Stimulated activated CD8-positive, alpha-beta memory T cell treated with anti-CD3 and anti-CD28 coated beads, Interleukin-7, amount 100 ng/mL, for 48 hours (primary cell): Measurements from ENCODE around the gene VAV3.
"Not testable (repeated sequence)": the region's sequence is repeated elsewhere in the genome, so short reads cannot be mapped to it uniquely, and the experiment has no call there.

Experiments
- DNase-seq, 2 donors: peaks; one replicate each; pipeline ENCODE4 v3.0.0-alpha.2; 2020; ENCODE audit warnings: low read depth in 1 of 2; ENCODE audit errors: extremely low read depth in 1 of 2

The VAV3 gene

DNA sequence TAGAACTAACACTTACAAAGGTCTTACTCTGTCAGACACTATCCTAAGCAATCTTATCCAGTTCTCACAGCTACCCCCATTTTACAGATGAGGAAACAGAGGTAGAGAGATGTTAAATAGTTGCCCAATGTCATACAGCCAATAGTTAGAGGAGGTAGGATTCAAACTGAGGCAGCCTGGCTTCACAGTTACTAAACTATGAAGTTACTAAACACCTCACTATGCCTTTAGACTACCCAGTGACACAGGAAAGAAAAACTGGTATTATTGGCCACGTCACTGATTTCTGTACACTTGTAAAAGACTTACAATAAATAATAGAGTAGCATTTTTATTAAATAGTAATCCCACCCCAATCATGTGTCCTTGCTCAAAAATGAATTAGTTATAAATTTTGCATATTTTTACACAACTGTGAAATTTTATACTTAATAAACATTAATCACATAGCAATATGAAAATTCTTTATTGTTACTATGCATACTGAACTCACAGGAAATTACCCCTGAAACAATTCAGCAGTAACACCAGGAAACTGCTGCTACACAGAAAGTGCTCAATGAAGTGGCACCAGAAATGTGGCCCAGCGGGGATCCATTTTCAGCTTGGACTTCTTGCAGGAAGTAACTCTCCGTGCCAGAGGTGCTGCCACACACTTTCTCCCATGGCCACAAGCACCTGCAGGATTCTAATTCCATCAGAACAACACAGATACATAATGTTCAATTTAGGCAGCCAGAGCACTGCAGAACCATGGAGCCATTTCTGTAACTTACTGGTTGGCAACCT lies 69.4 kb downstream of the VAV3 start:
- no peak for DNase-seq

DNA sequence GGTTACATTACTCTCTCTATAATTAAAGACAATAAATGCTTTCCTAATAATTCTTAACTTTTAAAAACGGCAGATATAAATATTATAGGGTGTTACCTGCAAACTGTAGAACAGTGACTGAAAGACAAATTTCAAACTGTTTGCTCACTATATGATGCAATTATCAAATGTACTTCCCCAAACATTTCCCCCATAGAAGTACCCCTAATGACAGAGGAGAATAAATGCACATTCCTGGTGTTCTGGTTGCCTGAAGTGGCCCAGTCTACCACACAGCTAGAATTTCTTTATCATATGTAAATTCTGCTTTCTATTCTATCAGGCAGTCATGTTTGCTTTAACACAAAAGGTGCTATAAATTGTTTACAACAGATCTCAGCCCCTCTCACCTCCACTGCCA lies 70.4 kb downstream of the VAV3 start:
- no peak for DNase-seq

DNA sequence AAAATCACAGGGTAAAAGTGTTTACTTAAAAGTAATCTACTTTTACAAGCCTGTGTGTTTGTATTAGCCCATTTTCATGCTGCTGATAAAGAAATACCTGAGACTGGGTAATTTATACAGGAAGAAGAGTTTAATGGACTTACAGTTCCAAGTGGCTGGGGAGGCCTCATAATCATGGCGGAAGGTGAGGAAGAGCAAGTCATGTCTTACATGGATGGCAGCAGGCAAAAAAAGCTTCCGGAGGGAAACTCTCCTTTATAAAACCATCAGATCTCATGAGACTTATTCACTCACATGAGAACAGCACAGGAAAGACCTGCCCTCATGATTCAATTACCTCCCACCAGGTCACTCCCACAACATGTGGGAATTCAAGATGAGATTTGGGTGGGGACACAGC lies 71.6 kb downstream of the VAV3 start:
- DNase-seq, result not testable (repeated sequence)

DNA sequence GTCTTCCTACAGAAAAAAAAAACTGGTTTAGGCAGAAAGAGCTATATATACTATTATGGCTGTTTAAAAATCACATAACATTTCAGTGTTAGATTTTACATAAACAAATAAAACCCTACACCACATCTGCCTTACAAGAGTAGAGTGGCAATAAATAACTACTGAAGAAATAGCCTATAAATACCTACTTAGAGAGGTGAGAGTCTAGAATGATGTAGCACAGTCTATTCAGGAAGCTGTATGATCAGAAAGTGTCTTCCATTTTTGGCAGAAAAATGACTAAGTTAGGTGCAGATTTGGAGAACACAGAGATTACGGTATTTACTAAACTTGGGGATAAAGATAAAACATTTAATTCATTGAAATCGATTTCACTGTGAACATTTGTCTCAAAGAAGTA lies 75.5 kb downstream of the VAV3 start:
- no peak for DNase-seq

DNA sequence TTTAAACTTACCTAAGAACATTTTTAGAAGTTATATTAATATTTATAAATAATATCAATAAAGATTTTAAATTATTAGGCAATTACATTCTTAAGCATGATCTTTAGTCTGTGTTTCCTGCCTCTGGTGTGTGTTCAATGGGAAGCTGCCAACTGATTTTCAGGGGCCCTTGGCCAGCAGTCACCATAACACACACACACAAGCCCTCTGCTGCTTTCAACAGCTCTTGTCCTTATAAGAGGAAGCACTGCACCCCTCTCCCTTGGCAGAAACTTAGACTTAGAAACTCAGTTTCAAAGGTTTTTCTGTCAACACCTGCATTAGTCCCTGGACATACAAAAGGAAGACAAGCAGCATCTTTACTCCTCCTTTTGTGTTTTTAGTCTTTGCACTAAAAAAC lies 81.4 kb downstream of the VAV3 start:
- DNase-seq, result no peak

DNA sequence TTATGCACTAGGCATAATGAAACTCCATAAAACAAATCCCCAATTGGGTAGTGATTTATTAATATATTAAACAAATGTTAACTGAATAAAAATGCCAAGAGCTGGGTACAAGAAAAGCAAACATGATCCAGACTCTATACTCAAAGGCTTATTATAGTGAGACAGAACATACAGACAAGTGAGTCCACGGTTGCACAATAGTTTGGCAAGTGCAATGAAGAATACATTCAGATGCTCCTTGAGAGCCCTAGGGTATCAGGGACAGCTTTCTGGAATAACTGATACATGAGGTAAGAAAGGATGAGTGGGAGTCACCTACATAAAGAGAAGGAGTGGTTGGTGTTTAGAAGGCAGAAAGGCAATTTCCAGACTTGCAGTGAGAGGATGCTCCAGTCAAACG lies 85.1 kb downstream of the VAV3 start:
- DNase-seq, result no peak

DNA sequence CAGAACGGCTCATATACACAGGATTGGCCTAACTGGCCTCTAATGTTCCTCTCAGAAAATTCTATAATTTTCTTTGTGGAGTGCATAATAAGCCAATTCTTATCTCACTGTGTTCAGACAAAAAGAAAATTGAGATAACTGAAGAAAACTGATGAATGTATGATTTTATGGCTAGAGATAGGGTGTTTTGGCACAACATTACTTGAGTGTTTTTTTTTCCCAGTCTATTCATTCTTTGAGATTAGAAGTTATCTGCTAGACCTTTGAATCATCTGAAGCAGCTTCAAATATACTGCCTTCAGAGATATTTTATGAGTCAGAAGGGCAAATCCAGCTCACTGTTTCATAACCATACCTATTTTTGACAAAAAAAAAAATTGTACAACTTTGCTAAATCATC lies 85.6 kb downstream of the VAV3 start:
- no peak for DNase-seq

DNA sequence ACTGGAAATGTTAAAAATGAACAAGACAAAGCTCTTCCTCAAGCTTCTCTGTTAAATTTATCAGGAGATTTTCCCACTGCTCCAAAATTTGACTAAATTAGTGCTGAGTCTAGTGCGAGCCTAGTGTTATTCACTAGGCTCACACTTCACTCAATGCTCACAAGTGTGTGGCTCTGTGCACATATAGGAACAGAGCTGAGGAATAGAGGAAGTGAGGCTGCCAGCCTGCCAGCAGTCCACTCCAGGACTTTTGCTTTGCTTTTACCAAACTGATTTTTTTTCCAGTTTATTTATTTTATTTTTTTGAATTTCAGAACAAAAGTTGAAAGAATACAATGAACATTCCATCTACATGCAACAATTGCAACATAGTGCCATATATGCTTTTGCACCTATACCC lies 87.2 kb downstream of the VAV3 start:
- DNase-seq, result no peak

DNA sequence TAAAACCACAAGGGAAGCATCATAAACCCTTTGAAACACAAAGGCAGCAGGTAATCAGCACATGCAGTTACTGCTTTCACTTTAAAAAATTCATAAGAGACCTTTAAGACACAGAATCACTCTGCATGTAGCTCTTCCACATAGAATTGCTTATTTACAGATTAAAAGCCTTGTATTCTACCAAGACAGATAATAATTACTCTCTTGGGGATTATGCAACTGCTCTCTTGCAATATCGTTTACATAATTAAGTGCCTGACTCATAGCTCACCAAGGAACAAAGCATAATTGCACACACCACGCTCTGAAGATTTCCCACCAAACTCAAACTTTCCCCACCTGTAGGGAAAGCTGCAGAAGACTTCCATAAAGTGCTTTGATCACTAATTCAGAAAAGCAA lies 87.9 kb downstream of the VAV3 start:
- no peak for DNase-seq

DNA sequence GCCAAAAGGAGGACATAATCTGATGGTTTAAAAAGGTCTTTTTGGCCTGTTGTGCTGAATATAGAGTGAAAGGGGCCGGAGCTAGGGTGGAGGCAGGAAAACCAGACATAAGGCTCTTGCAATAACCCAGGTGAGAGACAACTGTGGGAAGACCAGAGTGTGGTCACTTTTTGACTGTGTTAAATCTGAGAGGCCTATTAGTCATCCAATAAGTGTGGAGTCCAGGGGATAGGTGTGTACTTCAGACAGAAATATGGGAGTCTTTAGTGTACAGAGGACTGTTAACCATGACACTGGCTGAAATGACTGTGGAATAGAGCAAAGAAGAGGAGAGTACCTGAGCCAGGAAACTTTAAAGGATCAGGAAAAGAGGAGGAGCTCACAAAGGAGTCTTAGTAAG lies 89.3 kb downstream of the VAV3 start:
- DNase-seq, result no peak

DNA sequence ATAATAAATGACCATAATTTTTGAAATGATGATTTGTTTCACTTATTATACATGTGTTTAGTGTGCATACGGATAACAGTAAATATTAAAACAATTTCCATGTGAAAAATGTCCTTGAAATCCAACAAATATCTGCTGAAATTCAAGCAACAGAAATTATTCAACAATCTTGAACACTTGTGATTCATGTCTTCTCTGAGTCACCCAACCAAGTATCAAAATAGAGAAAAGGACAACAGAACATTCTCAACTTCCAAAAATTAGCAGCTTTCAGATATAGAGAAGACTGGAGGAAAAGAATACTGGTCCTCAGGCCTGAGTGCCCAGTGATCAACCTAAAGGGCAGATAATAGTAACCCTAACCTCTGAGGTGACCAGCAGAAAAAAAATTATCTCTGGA lies 90.8 kb downstream of the VAV3 start:
- no peak for DNase-seq

DNA sequence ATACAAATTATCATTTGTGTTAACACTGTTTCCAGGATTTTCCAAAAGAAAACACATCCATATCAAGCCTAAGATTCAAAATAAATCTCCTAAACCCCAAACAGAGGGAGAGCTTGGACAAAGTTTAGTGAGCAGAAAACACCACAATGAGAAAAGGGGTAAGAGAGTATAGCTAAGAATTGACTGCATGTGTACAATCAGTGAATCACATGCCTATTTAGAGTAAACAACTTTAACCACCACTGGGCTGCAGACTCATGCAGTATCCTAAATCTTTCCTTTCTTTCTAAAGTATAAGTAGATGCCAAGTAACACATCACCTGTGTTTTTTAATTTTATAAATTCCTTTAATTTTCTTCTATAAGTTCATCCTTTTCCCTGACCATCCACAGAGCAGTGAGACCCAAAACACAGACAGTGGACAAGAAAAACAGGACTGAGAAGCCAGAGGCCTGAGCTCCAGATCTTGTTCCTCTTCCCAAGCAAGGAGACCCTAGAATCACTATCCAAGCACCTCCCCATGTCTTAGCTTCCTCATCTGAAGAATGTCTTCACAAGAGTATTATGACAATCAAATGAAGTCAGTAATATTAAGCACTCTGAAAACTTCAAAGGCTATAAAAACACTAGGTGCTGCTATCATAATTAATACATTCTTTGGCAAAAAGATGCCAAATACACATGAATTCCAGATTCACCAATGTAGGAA lies 93.1 kb downstream of the VAV3 start:
- DNase-seq, result no peak

DNA sequence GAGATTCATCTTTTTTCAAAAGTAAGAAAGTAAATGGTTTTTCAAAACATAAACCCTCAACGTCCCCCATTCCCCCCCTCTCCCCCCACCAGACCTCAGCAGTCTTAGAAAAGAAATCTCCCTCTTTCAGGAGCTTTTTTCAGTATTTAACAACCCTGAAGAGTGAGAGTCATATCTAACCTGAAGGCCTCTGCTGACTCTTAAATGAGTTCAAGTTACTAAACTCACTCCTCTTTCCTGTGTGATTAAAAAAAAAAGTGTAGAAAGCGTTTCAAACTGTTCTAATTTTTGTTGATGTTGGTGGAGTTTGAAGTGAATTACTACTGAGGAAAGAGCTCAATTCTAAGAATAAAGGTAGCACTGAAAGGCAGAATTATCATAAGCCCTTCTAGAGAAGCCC lies 93.7 kb downstream of the VAV3 start:
- DNase-seq, result no peak

DNA sequence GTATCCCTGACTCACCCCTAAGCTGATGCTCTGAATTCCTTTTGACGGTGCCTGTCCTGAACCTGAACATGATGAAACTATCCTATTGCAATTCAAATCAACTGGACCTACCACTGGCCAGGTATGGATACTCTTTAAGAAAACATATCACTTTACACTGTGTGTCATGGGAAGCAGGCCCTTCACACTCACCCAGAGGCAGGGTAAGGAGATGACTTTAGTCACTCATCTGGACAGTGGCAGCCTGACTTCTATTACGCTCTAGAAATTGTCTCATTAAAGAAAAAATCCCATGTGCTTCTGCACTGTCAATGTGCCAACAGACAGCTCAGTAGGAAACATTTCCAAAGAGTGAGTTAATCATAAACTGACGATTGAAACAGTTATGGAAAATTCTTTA lies 94.3 kb downstream of the VAV3 start:
- DNase-seq, result no peak

DNA sequence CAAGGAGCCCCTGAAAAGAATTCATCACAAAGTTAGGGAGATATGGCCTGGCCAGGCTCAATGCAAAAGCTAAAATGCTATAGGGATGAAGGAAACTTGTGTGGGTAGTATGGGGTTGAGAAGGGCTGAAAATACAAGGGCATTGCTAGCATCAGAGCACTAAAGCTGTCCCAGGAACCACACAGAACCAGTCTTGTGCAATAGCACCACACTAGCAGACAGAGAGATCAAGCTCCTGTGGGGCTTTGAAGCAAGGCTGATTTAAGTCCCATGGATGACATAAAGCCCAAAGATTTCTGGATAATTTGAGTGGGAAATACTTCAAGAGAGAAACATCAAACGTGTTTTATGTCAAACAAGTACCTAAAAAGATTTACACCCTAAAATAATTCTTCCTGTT lies 97.1 kb downstream of the VAV3 start:
- no peak for DNase-seq

DNA sequence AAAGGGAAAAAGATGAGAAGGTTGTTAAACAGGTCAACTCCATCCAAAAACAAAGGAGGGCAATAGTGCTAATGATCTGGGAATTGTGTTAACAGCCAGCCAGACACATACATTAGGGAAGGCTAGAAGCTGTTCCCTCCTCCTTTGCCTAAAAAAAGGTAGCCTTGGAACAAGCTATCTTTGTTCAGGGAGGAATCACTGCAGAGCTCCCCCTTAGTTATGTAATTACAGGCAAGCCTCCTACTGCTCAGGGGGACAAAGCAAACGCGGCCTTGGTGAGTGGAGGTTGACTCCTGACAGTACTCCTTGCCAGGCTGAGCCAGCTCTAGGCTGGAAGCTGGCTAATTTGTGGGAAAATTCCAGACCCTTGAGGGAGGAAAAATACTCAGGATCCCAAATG lies 97.6 kb downstream of the VAV3 start:
- no peak for DNase-seq

DNA sequence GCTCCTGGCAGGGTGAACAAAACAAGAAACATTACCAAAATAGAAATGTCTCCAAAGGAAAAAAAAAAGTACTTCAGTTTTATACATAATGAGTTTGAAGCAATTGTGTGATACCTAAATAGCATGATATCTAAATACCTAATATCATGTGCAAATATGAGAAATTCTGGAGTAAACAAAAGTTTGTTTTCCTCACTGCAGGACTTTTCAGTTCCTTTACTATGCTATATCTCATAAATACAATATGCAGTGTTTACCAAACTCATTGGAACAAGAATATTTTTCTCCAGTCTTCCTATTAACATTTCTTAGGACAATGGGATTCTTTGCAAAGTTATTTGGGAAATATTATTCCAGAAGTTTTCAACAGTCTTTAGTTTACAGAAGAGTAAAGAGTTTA lies 98.1 kb downstream of the VAV3 start:
- no peak for DNase-seq

DNA sequence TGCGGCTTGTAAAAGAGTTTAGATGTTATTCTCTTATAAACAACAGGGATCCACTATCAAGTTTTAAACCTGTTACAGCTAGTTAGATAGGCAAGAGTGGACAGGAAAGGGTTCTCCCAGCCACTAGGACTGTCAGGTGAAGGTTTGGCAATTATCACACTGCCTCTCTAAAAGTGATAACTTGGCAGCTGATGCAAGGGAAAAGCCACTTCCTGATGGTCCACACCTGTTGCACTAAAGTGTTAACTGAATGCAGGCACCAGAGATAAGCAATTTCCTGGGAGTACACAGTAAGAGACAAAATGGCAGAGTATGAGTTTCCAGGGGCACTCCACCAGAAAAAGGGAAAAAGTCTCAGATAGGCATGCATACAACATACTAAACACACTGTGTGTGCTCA lies 99.4 kb downstream of the VAV3 start:
- DNase-seq, result no peak

DNA sequence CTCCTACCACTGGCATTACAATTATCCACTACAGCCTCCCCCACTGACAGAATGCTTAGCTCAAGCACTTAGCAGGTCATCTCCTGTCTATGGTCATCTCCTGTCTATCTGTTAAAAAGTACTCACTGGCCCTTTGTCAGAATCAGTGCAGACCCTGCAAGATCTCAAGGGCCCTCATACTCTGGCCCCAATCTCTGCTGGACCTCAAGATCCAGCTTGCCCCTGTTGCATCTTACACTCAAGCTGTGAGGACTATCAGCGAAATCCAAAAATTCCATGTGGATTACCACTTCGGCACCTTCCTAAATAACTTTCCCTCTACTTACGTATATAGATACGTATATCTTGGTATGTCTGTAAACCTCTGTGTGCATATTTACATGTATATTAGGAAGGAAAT lies 101.6 kb downstream of the VAV3 start:
- DNase-seq, result no peak

DNA sequence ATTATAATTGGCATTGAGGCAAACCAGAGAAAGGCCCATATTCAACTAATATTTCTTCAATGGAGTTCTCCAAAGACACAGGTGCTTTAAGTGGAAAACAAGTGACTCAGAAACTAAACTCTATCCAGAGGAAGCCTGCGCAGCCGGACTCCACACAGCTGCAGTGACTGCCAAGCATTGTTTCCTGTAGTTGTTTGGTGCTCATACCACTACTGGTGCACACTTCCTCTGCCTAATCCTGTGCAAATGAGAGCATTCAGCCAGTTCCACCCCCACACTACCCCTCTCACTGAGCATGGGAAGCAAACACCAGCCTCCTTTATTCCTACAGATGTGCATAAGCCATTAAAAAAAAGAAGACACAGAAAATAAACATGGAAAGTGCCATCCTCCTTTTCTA lies 102.9 kb downstream of the VAV3 start:
- DNase-seq, result no peak

DNA sequence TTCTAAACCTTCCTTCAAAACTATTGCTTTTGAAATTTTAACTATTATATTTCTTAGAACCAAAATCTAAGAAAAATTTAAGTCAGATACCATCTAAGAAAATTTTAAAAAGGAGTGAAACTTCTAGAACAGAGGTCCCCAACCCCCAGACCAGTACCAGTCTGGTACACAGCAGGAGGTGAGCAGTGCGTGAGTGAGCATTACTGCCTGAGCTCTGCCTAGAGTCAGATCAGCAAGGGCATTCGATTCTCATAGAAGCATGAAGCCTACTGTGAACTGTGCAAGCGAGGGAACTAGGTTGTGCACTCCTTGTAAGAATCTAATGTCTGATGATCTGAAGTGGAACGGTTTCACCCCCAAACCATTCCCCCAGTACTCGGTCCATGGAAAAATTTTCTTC lies 106.7 kb downstream of the VAV3 start:
- DNase-seq, result no peak

DNA sequence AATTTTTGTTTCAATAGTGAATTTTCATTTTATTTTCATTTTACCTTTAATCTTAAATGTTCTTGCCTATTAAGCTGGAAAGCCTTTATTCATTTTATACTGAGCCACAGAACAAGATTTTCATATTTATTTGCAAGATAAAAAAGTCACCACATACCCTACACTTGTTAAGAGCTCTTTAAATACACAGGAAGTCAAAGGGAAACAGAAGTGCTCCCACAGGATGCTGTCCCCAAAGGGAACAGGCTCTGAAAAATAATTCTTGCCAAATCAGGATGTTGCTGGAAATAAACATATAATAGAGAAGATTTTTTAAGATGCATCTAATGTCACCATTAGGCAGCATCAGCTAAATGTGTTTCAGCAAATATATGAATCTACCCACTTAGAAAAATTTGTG lies 113.6 kb downstream of the VAV3 start:
- DNase-seq, result no peak
